GM12878 (cell line): Measurements from ENCODE around the gene HSPA1A. TPM values are rescaled to one million over a fixed set of nuclear protein-coding genes. Genes with fewer than 3 reads are reported as not detected.
A peak's percentile ranks its signal among the peaks of the same experiment; 100 is the strongest.

Experiments used
- BCL11A ChIP-seq: IDR thresholded peaks from 2 replicates; pipeline ENCODE4 v1.6.1; 2011; ENCODE audit warnings: low read depth, low read length
- BMI1 ChIP-seq: fragments of 450-650 bp; IDR thresholded peaks from 2 replicates; pipeline ENCODE4 v1.6.1; 2016; ENCODE audit warnings: mild to moderate bottlenecking, moderate library complexity, borderline replicate concordance
- CBX3 ChIP-seq: fragments of 200-600 bp; sonication (generic); IDR thresholded peaks from 2 replicates; pipeline ENCODE4 v1.6.1; 2016; ENCODE audit warnings: low read depth, borderline replicate concordance
- EED ChIP-seq: sonication (generic); IDR thresholded peaks from 2 replicates; pipeline ENCODE4 v1.6.1; 2016; ENCODE audit warnings: antibody characterized with exemption, low read depth
- FOXK2 ChIP-seq: fragments of 450-650 bp; IDR thresholded peaks from 2 replicates; pipeline ENCODE4 v1.6.1; 2017; ENCODE audit warnings: mild to moderate bottlenecking, moderate library complexity
- HCFC1 ChIP-seq: fragments of 150-350 bp; IDR thresholded peaks from 2 replicates; pipeline ENCODE4 v1.6.1; 2014; ENCODE audit warnings: low read length
- NFYB ChIP-seq: IDR thresholded peaks from 2 replicates; pipeline ENCODE4 v1.6.1; 2011; ENCODE audit warnings: low read depth, mild to moderate bottlenecking, low read length, improper control_type of control experiment, moderate library complexity; ENCODE audit not compliant: insufficient read depth
- PAX5 ChIP-seq: IDR thresholded peaks from 2 replicates; pipeline ENCODE4 v1.6.1; 2011; ENCODE audit warnings: low read depth, low read length, borderline replicate concordance
- PML ChIP-seq: IDR thresholded peaks from 2 replicates; pipeline ENCODE4 v1.6.1; 2012; ENCODE audit warnings: low read length, inconsistent platforms
- SMAD1 ChIP-seq: fragments of 450-650 bp; IDR thresholded peaks from 2 replicates; pipeline ENCODE4 v1.6.1; 2018; ENCODE audit warnings: mild to moderate bottlenecking, low read depth; ENCODE audit not compliant: partially characterized antibody
- SMAD5 ChIP-seq: IDR thresholded peaks from 2 replicates; pipeline ENCODE4 v1.6.1; 2016; ENCODE audit warnings: antibody characterized with exemption, low read depth
- polyA plus RNA-seq, 11 experiments: library from polyadenylated mRNA; depleted of rRNA in 4 of 11; unstranded in 6 of 11; stranded (reverse) in 5 of 11; fragments of >200 nt; fragmentation: Nextera tagmentation in 4 of 11; fragmentation: Illumina TruSeq in 1 of 11; extraction: Ambion mirVana in 4 of 11; extraction: Trizol in 1 of 11; gene quantifications; 1 replicate in 1 of 11; 2 replicates in 10 of 11; pipeline versions ENCODE4 v1.2.1 to v1.2.3, GENCODE V29; 2011 to 2016; ENCODE audit warnings: inconsistent platforms in 2 of 11, missing spikeins in 2 of 11, low read depth in 1 of 11
- total RNA-seq, 4 experiments: library from RNA; depleted of rRNA in 3 of 4; stranded (reverse); fragments of >200 nt in 3 of 4; fragmentation: Illumina TruSeq in 1 of 4; extraction: Trizol in 1 of 4; gene quantifications; 2 replicates each; pipeline versions ENCODE4 v1.2.1 to v1.2.3, GENCODE V29; 2013 to 2021
- TF ChIP-seq, protein P1 (sequence below): fragments of 450-650 bp; IDR thresholded peaks from 2 replicates; pipeline ENCODE4 v1.6.1; 2017; ENCODE audit warnings: mild to moderate bottlenecking
- TF ChIP-seq, protein P2 (sequence below): fragments of 450-650 bp; IDR thresholded peaks from 2 replicates; pipeline ENCODE4 v1.6.1; 2018; ENCODE audit warnings: mild to moderate bottlenecking, low read depth, moderate library complexity; ENCODE audit not compliant: partially characterized antibody

HSPA1A gene
- total and polyA plus RNA-seq, 10 of the 15 experiments (the other 5 are each of a cell fraction or from before 2014, with no cell fraction given) = 0.29 to 51.8 (median 17.5) TPM

DNA sequence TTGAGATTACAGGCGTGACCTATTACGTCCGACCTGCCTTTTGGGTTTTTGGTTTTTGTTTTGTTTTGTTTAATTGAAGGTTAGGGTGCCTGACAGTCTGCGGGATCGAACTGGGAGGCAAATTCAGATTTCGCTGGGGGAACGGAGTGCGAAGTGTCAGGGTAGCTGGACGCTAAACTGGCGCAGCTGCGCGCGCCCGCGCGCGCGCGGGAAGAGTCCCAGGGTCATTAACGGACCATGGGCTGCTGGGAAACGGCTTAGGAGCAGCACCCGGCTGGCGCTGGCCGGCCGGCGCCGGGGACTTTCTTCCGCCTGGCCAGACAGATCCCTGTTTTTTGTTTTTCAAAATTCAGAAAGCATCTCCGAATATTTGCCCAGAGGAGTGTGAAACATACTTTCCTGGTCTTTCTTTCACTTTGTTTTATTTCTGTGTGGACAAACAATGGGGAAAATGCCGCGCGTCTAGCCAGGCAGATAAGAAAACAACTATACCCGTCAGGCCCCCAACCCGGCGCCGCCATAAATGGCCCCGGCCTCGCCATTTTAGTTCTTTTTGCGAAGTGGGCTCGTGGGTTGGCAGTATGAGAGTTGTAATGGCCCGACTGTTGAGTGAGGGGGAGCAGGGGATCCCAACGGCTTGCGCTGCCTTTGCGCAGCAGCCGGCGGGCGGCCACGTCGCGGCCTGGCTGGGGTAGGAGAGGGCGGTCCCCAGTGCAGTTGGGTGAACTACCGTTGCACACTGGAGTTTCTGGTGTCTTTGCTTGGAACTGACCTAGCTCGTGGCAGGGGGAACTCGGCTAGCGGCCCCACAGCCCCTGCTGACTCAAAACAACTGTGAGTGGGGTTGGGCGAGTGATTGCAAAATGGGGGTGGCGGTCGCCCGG lies 19.3 kb downstream of the HSPA1A start (continued):
- TF ChIP-seq SMAD5 (peak; percentile 99), CBX3 (no peak), SMAD1 (no peak), PML (peak; percentile 99), EED (no peak; the same call in none of the 2 replicates), FOXK2 (no peak), BCL11A (no peak), NFYB (no peak), BMI1 (no peak), HCFC1 (no peak; the same call in none of the 2 replicates), PAX5 (0 out of 2 replicates have a peak, but pooled peaks have one; percentile 18)
- TF ChIP-seq, protein P1, sequence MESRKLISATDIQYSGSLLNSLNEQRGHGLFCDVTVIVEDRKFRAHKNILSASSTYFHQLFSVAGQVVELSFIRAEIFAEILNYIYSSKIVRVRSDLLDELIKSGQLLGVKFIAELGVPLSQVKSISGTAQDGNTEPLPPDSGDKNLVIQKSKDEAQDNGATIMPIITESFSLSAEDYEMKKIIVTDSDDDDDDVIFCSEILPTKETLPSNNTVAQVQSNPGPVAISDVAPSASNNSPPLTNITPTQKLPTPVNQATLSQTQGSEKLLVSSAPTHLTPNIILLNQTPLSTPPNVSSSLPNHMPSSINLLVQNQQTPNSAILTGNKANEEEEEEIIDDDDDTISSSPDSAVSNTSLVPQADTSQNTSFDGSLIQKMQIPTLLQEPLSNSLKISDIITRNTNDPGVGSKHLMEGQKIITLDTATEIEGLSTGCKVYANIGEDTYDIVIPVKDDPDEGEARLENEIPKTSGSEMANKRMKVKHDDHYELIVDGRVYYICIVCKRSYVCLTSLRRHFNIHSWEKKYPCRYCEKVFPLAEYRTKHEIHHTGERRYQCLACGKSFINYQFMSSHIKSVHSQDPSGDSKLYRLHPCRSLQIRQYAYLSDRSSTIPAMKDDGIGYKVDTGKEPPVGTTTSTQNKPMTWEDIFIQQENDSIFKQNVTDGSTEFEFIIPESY = no peak
- TF ChIP-seq, protein P2, sequence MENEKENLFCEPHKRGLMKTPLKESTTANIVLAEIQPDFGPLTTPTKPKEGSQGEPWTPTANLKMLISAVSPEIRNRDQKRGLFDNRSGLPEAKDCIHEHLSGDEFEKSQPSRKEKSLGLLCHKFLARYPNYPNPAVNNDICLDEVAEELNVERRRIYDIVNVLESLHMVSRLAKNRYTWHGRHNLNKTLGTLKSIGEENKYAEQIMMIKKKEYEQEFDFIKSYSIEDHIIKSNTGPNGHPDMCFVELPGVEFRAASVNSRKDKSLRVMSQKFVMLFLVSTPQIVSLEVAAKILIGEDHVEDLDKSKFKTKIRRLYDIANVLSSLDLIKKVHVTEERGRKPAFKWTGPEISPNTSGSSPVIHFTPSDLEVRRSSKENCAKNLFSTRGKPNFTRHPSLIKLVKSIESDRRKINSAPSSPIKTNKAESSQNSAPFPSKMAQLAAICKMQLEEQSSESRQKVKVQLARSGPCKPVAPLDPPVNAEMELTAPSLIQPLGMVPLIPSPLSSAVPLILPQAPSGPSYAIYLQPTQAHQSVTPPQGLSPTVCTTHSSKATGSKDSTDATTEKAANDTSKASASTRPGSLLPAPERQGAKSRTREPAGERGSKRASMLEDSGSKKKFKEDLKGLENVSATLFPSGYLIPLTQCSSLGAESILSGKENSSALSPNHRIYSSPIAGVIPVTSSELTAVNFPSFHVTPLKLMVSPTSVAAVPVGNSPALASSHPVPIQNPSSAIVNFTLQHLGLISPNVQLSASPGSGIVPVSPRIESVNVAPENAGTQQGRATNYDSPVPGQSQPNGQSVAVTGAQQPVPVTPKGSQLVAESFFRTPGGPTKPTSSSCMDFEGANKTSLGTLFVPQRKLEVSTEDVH = peak; percentile 74
